ENCODE measurements around the gene FMR1NB. TPM values are rescaled to one million over a fixed set of nuclear protein-coding genes. Genes with fewer than 3 reads are reported as not detected.

Gene FMR1NB
- polyA plus RNA-seq, 5 donors, result 0.15 TPM; not detected in 4

DNA sequence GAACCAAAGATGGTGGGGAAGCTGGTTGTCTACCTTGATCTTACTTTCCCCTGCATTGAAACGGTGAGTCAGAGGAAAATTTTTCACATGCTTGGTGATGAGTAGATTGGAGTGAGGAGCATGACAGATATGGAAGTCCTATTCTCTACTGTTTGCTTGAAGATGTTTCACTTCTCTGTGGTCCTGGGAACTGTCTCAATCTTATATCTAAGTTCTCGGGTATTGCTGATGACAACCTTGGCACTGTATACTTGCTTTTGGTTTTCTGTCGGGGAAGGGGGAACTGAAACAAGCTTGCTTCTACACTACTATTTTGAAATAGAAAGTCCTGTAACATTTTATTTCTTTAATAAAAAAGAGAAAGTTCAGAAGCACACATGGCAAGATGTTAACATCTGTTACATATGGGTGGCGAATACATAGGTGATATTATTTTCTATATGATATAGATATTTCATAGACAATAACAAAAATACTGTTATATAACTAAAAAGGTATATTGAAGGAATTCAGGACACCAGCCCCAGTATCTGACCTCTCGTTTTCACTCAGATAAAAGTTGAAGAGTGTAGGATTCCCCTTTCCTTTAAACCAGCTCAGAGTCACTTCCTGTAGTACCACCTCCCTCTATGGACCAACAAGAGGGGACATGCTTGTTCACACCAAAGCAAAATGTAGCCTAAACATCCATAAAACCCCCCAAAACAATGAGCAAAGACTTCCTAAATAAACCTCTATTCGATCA, 88.8 kb downstream of the FMR1NB start:
- DNase-seq, result no peak

GRCh38 chrX:148070504-148070877, 89.4 kb downstream of the FMR1NB start:
- no peak for DNase-seq

Other genes with a start within 250 kb of the FMR1NB start
- 10 to 100 TPM; 55.3 to 83.2 (median 80.6) TPM for gene FMR1, start 69.4 kb upstream of the FMR1NB start, polyA plus RNA-seq (ENCODE audit: insufficient read depth in 1 of 5, insufficient read length in 5 of 5, low replicate concordance in 1 of 5)

All from right lung (tissue), 5 donors.